Measurements from ENCODE around the gene HLA-DRA.
"Not testable (repeated sequence)": the region's sequence is repeated elsewhere in the genome, so short reads cannot be mapped to it uniquely, and the experiment has no call there.

The HLA-DRA gene

GRCh38 chr6:32431142-32431541 lies 8.5 kb upstream of the HLA-DRA start:
- DNase-seq (ENCODE audit: low read depth), result no peak

GRCh38 chr6:32432050-32432450 lies 7.6 kb upstream of the HLA-DRA start:
- peak; percentile 29 for DNase-seq (ENCODE audit: low read depth)

- not testable (repeated sequence) for DNase-seq (ENCODE audit: low read depth)
These were observed 5.7 kb upstream of the HLA-DRA start for GRCh38 chr6:32433950-32434349.

GRCh38 chr6:32436186-32436585 lies 3.5 kb upstream of the HLA-DRA start:
- no peak for DNase-seq (ENCODE audit: low read depth)

- peak; percentile 12 for DNase-seq (ENCODE audit: low read depth)
These were observed 2.5 kb upstream of the HLA-DRA start for GRCh38 chr6:32436995-32437836.

GRCh38 chr6:32439139-32439538 lies 548 bp upstream of the HLA-DRA start:
- DNase-seq (ENCODE audit: low read depth), result no peak

GRCh38 chr6:32442243-32442667 lies 2.6 kb downstream of the HLA-DRA start:
- no peak for DNase-seq (ENCODE audit: low read depth)

- DNase-seq (ENCODE audit: low read depth), result no peak
These were observed 3.4 kb downstream of the HLA-DRA start for GRCh38 chr6:32442977-32443552.

GRCh38 chr6:32444433-32444832 lies 4.7 kb downstream of the HLA-DRA start:
- no peak for DNase-seq (ENCODE audit: low read depth)

GRCh38 chr6:32445321-32445854 lies 5.7 kb downstream of the HLA-DRA start:
- no peak for DNase-seq (ENCODE audit: low read depth)

- no peak for DNase-seq (ENCODE audit: low read depth)
These were observed 8.2 kb downstream of the HLA-DRA start for GRCh38 chr6:32447932-32448331.

GRCh38 chr6:32449088-32449736 lies 9.5 kb downstream of the HLA-DRA start:
- DNase-seq (ENCODE audit: low read depth), result no peak

- DNase-seq (ENCODE audit: low read depth), result no peak
These were observed 17.4 kb downstream of the HLA-DRA start for GRCh38 chr6:32457054-32457453.

- DNase-seq (ENCODE audit: low read depth), result no peak
These were observed 20.2 kb downstream of the HLA-DRA start for GRCh38 chr6:32459781-32460424.

GRCh38 chr6:32460528-32460927 lies 20.8 kb downstream of the HLA-DRA start:
- no peak for DNase-seq (ENCODE audit: low read depth)

GRCh38 chr6:32461493-32461892 lies 21.8 kb downstream of the HLA-DRA start:
- no peak for DNase-seq (ENCODE audit: low read depth)

- DNase-seq (ENCODE audit: low read depth), result no peak
These were observed 22.9 kb downstream of the HLA-DRA start for GRCh38 chr6:32462609-32463008.

GRCh38 chr6:32467743-32468503 lies 28.2 kb downstream of the HLA-DRA start:
- not testable (repeated sequence) for DNase-seq (ENCODE audit: low read depth)

- DNase-seq (ENCODE audit: low read depth), result no peak
These were observed 33.2 kb downstream of the HLA-DRA start for GRCh38 chr6:32472781-32473375.

- DNase-seq (ENCODE audit: low read depth), result not testable (repeated sequence)
These were observed 34.0 kb downstream of the HLA-DRA start for GRCh38 chr6:32473376-32474348.

All from EH (cell line).